OCI-LY7 (cell line): ENCODE data around the gene PRAMEF8. TPM values are rescaled to one million over a fixed set of nuclear protein-coding genes. Genes with fewer than 3 reads are reported as not detected.
"Not testable (repeated sequence)": the region's sequence is repeated elsewhere in the genome, so short reads cannot be mapped to it uniquely, and the experiment has no call there.

Experiments
- BruUV-seq: library from RNA; stranded (reverse); fragments of 400-500 nt; replicated peaks from 2 replicates; lab custom pipeline; 2021; lab: Mats Ljungman, UMichigan
- CTCF ChIA-PET: fragments of 300-600 bp; sonication (Branson Sonifier 250); formaldehyde crosslinking; loops from one replicate; lab custom pipeline; 2022; ENCODE audit warnings: antibody characterized with exemption; ENCODE audit not compliant: unreplicated experiment; lab: Charles Lee
- POLR2A ChIA-PET: fragments of 300-600 bp; sonication (Branson Sonifier 250); formaldehyde crosslinking; loops from one replicate; lab custom pipeline; 2022; ENCODE audit warnings: antibody characterized with exemption; lab: Charles Lee
- DNase-seq: peaks from one replicate; pipeline ENCODE4 v3.0.0-alpha.2; 2015; ENCODE audit warnings: low spot score
- H2AFZ ChIP-seq: fragments of 200-600 bp; sonication (generic), shearing (Covaris generic); 2 replicates; pipeline ENCODE4 v1.6.1; 2014; ENCODE audit warnings: mild to moderate bottlenecking, antibody characterized with exemption, low read length, moderate library complexity
- H3K27ac ChIP-seq: fragments of 200-600 bp; sonication (generic); 2 replicates; pipeline ENCODE4 v1.5.1; 2014; ENCODE audit warnings: mixed run types, low read depth, mild to moderate bottlenecking, moderate library complexity, low read length, inconsistent platforms; ENCODE audit not compliant: poor library complexity, severe bottlenecking
- H3K36me3 ChIP-seq: fragments of 200-600 bp; sonication (generic); 2 replicates; pipeline ENCODE4 v1.6.1; 2014; ENCODE audit warnings: mild to moderate bottlenecking, antibody characterized with exemption, low read length, moderate library complexity, mixed read lengths; ENCODE audit not compliant: insufficient read depth
- H3K4me1 ChIP-seq: fragments of 200-600 bp; sonication (generic); 2 replicates; pipeline ENCODE4 v1.5.1; 2014; ENCODE audit warnings: mild to moderate bottlenecking, low read length; ENCODE audit not compliant: insufficient read depth, poor library complexity, severe bottlenecking
- H3K4me2 ChIP-seq: fragments of 200-600 bp; sonication (generic); 2 replicates; pipeline ENCODE4 v1.6.1; 2014; ENCODE audit warnings: mild to moderate bottlenecking, low read length
- H3K4me3 ChIP-seq: fragments of 200-600 bp; sonication (generic); 2 replicates; pipeline ENCODE4 v1.5.1; 2014; ENCODE audit warnings: mild to moderate bottlenecking, low read depth, low read length; ENCODE audit not compliant: poor library complexity, severe bottlenecking
- H3K79me2 ChIP-seq: fragments of 200-600 bp; sonication (generic); 2 replicates; pipeline ENCODE4 v1.6.1; 2016; ENCODE audit warnings: low read depth, mild to moderate bottlenecking, low read length, moderate library complexity, mixed read lengths; ENCODE audit not compliant: insufficient read depth
- H3K9me2 ChIP-seq: fragments of 200-600 bp; sonication (generic); 2 replicates; pipeline ENCODE4 v1.6.1; 2016; ENCODE audit warnings: mild to moderate bottlenecking, low read length, mixed read lengths; ENCODE audit not compliant: insufficient read depth
- H3K9me3 ChIP-seq: fragments of 200-600 bp; sonication (generic); 2 replicates; pipeline ENCODE4 v1.6.1; 2014; ENCODE audit warnings: mild to moderate bottlenecking, mixed run types, low read length, mixed read lengths
- H4K20me1 ChIP-seq: fragments of 200-600 bp; sonication (generic); 2 replicates; pipeline ENCODE4 v1.6.1; 2014; ENCODE audit warnings: mild to moderate bottlenecking, antibody characterized with exemption, low read length, moderate library complexity, mixed read lengths; ENCODE audit not compliant: insufficient read depth
- intact Hi-C: fragments of 100-400 bp; cut with micrococcal nuclease; formaldehyde crosslinking; loops from one replicate; pipeline ENCODE4 v1.10.0; 2022; ENCODE audit not compliant: unreplicated experiment
- total RNA-seq, 2 experiments: library from RNA; depleted of rRNA in 1 of 2; stranded (reverse); fragments of >200 nt in 1 of 2; shearing (Covaris generic) in 1 of 2; gene quantifications; 2 replicates each; pipeline ENCODE4 v1.2.3, GENCODE V29; 2014 to 2022

The PRAMEF8 gene
- total RNA-seq, 2 experiments from 2014 or later, result not detected

GRCh38 chr1:13246554-13246871 is 38.4 kb downstream of the PRAMEF8 start:
- CTCF ChIA-PET, POLR2A ChIA-PET, H4K20me1 ChIP-seq: not testable (repeated sequence)

GRCh38 chr1:13245841-13246553 is 38.9 kb downstream of the PRAMEF8 start:
- H4K20me1 ChIP-seq, CTCF ChIA-PET, H3K36me3 ChIP-seq, POLR2A ChIA-PET, H2AFZ ChIP-seq, H3K27ac ChIP-seq, H3K9me2 ChIP-seq, DNase-seq, intact Hi-C loops, BruUV-seq, H3K4me1 ChIP-seq, H3K9me3 ChIP-seq, H3K4me2 ChIP-seq, H3K4me3 ChIP-seq, H3K79me2 ChIP-seq: not testable (repeated sequence)

More at GRCh38 chr1:13246554-13246871, 38.4 kb downstream of the PRAMEF8 start:
- H3K9me2 ChIP-seq, H2AFZ ChIP-seq, H3K4me2 ChIP-seq, BruUV-seq, H3K36me3 ChIP-seq, H3K9me3 ChIP-seq, intact Hi-C loops, H3K4me1 ChIP-seq, H3K27ac ChIP-seq, H3K79me2 ChIP-seq, DNase-seq, H3K4me3 ChIP-seq: not testable (repeated sequence)

- CTCF ChIA-PET, DNase-seq, H3K9me3 ChIP-seq, H3K36me3 ChIP-seq, H3K79me2 ChIP-seq, BruUV-seq, POLR2A ChIA-PET, H2AFZ ChIP-seq, H3K27ac ChIP-seq, H3K4me3 ChIP-seq, H4K20me1 ChIP-seq, H3K4me1 ChIP-seq, H3K4me2 ChIP-seq, H3K9me2 ChIP-seq, intact Hi-C loops: not testable (repeated sequence)
Observed at GRCh38 chr1:13243536-13244263, 41.2 kb downstream of the PRAMEF8 start.

- H3K4me1 ChIP-seq, BruUV-seq, POLR2A ChIA-PET, H3K9me2 ChIP-seq, DNase-seq, H3K9me3 ChIP-seq, H3K36me3 ChIP-seq, H4K20me1 ChIP-seq, H3K27ac ChIP-seq, H3K4me3 ChIP-seq, CTCF ChIA-PET, intact Hi-C loops, H2AFZ ChIP-seq, H3K4me2 ChIP-seq, H3K79me2 ChIP-seq: not testable (repeated sequence)
Observed at GRCh38 chr1:13239633-13240032, 45.3 kb downstream of the PRAMEF8 start.

- POLR2A ChIA-PET, H3K4me3 ChIP-seq, DNase-seq, H3K4me1 ChIP-seq, H3K4me2 ChIP-seq, H3K36me3 ChIP-seq, H4K20me1 ChIP-seq, H3K9me3 ChIP-seq, intact Hi-C loops, H3K27ac ChIP-seq, H3K9me2 ChIP-seq, CTCF ChIA-PET, BruUV-seq, H3K79me2 ChIP-seq, H2AFZ ChIP-seq: not testable (repeated sequence)
Observed at GRCh38 chr1:13237572-13237971, 47.4 kb downstream of the PRAMEF8 start.

- H3K36me3 ChIP-seq, POLR2A ChIA-PET, H2AFZ ChIP-seq, intact Hi-C loops, H3K27ac ChIP-seq, H3K4me2 ChIP-seq, H3K4me3 ChIP-seq, BruUV-seq, H4K20me1 ChIP-seq, H3K4me1 ChIP-seq, H3K9me3 ChIP-seq, DNase-seq, H3K9me2 ChIP-seq, H3K79me2 ChIP-seq: not testable (repeated sequence)
- CTCF ChIA-PET, result interaction anchor here (0.6 kb wide), 1 partner anchor 1752 kb away, joined by 3 read pairs; no protein-coding TSS in a partner anchor
Observed at GRCh38 chr1:13234057-13234456, 50.9 kb downstream of the PRAMEF8 start.
